Measurements from ENCODE around the gene MEP1A. TPM values are rescaled to one million over a fixed set of nuclear protein-coding genes. Genes with fewer than 3 reads are reported as not detected.

MEP1A gene
- total and polyA plus RNA-seq, 9 of the 15 experiments (the other 6 are each of a cell fraction or from before 2014, with no cell fraction given) = not detected

DNA sequence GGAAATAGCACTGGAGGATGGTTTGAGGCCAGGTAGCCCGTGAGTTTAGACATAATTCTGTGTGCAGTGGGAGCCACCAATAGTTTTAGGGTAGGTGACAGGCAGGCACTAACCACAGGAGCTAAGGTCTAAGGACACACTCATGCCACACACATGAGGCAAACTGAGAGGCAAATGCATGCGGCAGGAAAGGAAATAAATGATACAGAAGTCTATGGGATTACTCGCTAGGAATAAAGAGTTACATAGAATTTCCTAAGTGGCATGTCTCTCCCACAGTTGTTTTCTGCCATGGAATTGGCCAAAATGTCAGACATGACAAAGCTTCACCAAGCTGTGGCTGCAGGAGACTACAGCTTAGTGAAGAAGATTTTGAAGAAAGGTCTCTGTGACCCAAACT lies 41.5 kb upstream of the MEP1A start:
- H3K4me2 ChIP-seq (ENCODE audit: insufficient read depth, low read length) = no peak overlapping the region
- H3K27me3 ChIP-seq (ENCODE audit: control insufficient read depth in 2 of 2, insufficient read depth in 2 of 2, low read length in 2 of 2) = no peaks in the 10 kb centered on the region
- H3K4me3 ChIP-seq = no peak overlapping the region
- H3K36me3 ChIP-seq (ENCODE audit: control insufficient read depth, insufficient read depth, low read length) = no peaks in the 10 kb centered on the region
- no peak overlapping the region for H3K27ac ChIP-seq (ENCODE audit: extremely low read depth, low read depth, low read length)
- H3K4me1 ChIP-seq (replicated peaks in 1 of 2; ENCODE audit: control insufficient read depth in 2 of 2, insufficient read depth in 2 of 2, low read length in 2 of 2) = no peaks in the 10 kb centered on the region
- no peaks in the 10 kb centered on the region for H4K20me1 ChIP-seq (replicated peaks; ENCODE audit: control insufficient read depth, insufficient read depth, low read length)
- in situ Hi-C loops (cut with MboI) (no loop called here), intact Hi-C loops (cut with micrococcal nuclease) (no loop called here)
- BruUV-seq (replicated peaks) = no TSS peak
- POLR2A ChIA-PET = no interaction called here
- ATAC-seq (no peak), DNase-seq (ENCODE audit: extremely low read depth in 1 of 4, low spot score in 3 of 4) (no peak), FAIRE-seq (no peak)
- no peaks in the 10 kb centered on the region for H3K79me2 ChIP-seq (ENCODE audit: control insufficient read depth, insufficient read depth, low read length)
- CTCF ChIA-PET (ENCODE audit: low intra/inter-chr PET ratio) = no interaction called here
- no peaks in the 10 kb centered on the region for H3K9me3 ChIP-seq (replicated peaks; ENCODE audit: control insufficient read depth, insufficient read depth, low read depth, low read length)
- TF ChIP-seq ZFX (CRISPR knock-in tag; IDR thresholded peaks at IDR 0.05) (no peak), RBM14 (IDR thresholded peaks at IDR 0.05; ENCODE audit: borderline replicate concordance, insufficient read depth, low read depth, low read length) (no peak), RAD21 (CRISPR knock-in tag; conservative IDR thresholded peaks at IDR 0.05 in 1 of 2, IDR thresholded peaks at IDR 0.05 in 1 of 2) (no peak), CBX1 (IDR thresholded peaks at IDR 0.05; ENCODE audit: low read depth) (no peak), CCNT2 (IDR thresholded peaks at IDR 0.05; ENCODE audit: borderline replicate concordance, extremely low read depth, insufficient read length, low read depth, low read length) (no peak), CSDE1 (IDR thresholded peaks at IDR 0.05) (no peak), ARID1B (IDR thresholded peaks at IDR 0.05) (no peak)
- TF ChIP-seq, protein P1, sequence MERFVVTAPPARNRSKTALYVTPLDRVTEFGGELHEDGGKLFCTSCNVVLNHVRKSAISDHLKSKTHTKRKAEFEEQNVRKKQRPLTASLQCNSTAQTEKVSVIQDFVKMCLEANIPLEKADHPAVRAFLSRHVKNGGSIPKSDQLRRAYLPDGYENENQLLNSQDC (CRISPR knock-in tag; IDR thresholded peaks at IDR 0.05) = no peak
- TF ChIP-seq, protein P2, sequence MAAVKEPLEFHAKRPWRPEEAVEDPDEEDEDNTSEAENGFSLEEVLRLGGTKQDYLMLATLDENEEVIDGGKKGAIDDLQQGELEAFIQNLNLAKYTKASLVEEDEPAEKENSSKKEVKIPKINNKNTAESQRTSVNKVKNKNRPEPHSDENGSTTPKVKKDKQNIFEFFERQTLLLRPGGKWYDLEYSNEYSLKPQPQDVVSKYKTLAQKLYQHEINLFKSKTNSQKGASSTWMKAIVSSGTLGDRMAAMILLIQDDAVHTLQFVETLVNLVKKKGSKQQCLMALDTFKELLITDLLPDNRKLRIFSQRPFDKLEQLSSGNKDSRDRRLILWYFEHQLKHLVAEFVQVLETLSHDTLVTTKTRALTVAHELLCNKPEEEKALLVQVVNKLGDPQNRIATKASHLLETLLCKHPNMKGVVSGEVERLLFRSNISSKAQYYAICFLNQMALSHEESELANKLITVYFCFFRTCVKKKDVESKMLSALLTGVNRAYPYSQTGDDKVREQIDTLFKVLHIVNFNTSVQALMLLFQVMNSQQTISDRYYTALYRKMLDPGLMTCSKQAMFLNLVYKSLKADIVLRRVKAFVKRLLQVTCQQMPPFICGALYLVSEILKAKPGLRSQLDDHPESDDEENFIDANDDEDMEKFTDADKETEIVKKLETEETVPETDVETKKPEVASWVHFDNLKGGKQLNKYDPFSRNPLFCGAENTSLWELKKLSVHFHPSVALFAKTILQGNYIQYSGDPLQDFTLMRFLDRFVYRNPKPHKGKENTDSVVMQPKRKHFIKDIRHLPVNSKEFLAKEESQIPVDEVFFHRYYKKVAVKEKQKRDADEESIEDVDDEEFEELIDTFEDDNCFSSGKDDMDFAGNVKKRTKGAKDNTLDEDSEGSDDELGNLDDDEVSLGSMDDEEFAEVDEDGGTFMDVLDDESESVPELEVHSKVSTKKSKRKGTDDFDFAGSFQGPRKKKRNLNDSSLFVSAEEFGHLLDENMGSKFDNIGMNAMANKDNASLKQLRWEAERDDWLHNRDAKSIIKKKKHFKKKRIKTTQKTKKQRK (IDR thresholded peaks at IDR 0.05; ENCODE audit: borderline replicate concordance, low read depth, low read length) = no peak
- TF ChIP-seq, protein P3, sequence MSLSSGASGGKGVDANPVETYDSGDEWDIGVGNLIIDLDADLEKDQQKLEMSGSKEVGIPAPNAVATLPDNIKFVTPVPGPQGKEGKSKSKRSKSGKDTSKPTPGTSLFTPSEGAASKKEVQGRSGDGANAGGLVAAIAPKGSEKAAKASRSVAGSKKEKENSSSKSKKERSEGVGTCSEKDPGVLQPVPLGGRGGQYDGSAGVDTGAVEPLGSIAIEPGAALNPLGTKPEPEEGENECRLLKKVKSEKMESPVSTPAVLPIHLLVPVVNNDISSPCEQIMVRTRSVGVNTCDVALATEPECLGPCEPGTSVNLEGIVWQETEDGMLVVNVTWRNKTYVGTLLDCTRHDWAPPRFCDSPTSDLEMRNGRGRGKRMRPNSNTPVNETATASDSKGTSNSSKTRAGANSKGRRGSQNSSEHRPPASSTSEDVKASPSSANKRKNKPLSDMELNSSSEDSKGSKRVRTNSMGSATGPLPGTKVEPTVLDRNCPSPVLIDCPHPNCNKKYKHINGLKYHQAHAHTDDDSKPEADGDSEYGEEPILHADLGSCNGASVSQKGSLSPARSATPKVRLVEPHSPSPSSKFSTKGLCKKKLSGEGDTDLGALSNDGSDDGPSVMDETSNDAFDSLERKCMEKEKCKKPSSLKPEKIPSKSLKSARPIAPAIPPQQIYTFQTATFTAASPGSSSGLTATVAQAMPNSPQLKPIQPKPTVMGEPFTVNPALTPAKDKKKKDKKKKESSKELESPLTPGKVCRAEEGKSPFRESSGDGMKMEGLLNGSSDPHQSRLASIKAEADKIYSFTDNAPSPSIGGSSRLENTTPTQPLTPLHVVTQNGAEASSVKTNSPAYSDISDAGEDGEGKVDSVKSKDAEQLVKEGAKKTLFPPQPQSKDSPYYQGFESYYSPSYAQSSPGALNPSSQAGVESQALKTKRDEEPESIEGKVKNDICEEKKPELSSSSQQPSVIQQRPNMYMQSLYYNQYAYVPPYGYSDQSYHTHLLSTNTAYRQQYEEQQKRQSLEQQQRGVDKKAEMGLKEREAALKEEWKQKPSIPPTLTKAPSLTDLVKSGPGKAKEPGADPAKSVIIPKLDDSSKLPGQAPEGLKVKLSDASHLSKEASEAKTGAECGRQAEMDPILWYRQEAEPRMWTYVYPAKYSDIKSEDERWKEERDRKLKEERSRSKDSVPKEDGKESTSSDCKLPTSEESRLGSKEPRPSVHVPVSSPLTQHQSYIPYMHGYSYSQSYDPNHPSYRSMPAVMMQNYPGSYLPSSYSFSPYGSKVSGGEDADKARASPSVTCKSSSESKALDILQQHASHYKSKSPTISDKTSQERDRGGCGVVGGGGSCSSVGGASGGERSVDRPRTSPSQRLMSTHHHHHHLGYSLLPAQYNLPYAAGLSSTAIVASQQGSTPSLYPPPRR (CRISPR knock-in tag; IDR thresholded peaks at IDR 0.05; ENCODE audit: borderline replicate concordance) = no peak
- no peak overlapping the region for H2AFZ ChIP-seq (ENCODE audit: low read depth, low read length)
- no peaks in the 10 kb centered on the region for H3K9me1 ChIP-seq (ENCODE audit: control insufficient read depth, insufficient read depth, low read length)
- H3K9ac ChIP-seq (ENCODE audit: insufficient read depth in 1 of 2, low read depth in 2 of 2, low read length in 2 of 2) = no peak overlapping the region
- 0% methylated on average over 3 of the region's 3 CpGs for WGBS (ENCODE audit: insufficient coverage, low coverage, missing lambda C conversion rate)

All from K562 (cell line).